HG03135 (cell line): Measurements from ENCODE around the gene STXBP6.

ENCODE experiments used
- ATAC-seq: cut with Tn5 transposase; IDR thresholded peaks from one replicate; pipeline ENCODE4 v1.9.1; 2021; ENCODE audit warnings: mild to moderate bottlenecking, moderate library complexity; ENCODE audit not compliant: unreplicated experiment

The STXBP6 gene

DNA sequence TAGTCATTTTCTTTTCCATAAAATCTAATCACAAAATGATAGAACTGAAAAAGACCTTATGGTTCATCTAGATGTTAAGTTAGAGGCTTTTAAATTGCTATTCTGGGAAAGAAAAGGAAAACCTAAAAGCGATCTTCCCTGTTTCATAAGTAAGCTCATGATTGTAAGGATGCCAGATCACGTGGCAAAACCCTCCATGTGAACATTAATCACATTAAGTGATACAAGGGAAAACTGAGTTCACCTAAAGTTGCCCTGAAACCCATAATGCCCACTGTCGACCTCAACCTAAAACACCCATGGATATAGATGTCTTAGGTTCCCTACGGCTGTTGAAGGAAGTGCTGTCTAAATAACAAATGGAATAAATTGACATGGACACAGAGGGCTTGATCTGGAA is 3.0 kb upstream of the STXBP6 start:
- ATAC-seq: no peak

DNA sequence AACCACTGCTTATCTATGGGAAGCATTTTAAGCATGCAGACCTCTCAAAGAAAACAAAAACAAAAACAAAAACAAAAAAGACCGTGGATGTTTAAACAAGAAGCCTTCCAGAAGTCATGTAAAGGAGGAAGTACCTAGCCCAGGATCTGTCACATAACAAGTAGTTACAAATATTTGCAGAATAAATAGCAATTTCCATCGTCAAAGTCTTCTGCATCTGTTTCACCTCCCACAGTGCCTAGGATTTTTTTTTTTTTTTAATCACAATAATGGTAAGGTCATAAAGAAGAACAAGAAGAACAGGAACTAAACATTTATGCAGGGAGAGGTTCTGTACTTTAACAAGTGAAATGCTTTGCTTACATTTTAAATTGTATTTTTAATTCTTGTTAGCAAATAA is 2.4 kb upstream of the STXBP6 start:
- no peak for ATAC-seq

DNA sequence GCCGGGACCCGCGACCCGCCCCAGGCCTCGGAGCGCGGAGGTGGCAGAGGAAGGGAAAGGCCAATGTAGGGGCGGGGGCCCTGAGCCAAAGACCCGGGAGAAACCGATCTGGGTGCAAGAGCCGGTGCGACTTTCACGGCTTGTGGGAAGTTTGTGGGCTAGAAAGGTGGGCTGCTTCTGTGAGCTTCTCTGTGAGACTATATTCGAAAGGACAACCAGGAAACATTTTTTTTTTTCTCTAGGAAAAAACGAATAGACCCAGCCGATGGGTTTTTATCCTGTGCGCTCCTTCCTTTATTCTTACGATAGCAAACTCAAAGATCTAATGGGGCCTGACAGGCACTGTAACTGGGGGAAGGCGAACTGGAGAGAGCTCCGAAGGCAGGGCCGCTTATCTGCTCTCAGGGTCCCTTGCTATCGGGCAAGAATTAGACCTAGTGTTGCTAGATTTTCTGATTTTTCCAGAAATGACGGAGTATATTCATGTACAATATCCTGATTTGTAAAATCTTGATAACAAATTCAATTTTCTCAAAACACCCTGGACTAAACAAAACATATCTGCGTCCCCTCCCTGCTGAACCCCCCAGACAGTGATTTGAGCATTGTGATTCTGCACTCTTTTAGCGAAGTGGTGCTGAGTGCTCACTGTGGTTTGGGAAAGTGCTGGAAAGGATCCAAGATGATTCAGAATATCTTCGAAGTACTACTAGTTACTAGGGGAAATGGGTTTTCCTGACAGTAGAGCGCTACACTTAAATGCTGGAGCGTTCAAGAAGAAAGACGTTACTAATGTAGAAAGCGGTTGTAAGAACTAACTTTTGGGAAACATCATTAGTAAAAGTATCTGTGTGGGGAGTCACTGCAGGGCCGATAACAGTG is 563 bp upstream of the STXBP6 start:
- no peak for ATAC-seq

DNA sequence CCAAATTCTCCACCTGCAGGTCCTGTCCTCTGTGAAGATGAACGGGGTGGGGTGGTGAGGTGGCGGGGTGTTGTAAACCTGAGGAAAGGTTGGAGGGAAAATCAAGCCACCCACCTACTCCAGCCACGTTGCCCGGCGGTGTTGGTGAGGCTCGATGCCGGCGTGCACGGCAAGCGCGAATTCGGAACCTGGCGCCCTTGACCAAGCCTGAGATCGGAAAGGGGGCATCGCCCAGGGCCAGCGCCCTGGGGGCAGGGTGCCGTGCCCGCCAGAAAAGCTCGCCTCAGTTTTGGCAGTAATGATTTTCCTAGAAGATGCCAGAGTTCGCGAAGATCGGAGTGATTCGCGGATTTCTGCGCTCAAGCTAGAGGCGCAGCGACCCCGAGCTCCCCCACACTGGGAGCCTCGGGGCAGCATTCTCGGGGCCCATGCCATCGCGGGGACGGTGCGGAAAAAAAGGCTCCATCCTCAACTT is 817 bp downstream of the STXBP6 start:
- ATAC-seq: no peak

DNA sequence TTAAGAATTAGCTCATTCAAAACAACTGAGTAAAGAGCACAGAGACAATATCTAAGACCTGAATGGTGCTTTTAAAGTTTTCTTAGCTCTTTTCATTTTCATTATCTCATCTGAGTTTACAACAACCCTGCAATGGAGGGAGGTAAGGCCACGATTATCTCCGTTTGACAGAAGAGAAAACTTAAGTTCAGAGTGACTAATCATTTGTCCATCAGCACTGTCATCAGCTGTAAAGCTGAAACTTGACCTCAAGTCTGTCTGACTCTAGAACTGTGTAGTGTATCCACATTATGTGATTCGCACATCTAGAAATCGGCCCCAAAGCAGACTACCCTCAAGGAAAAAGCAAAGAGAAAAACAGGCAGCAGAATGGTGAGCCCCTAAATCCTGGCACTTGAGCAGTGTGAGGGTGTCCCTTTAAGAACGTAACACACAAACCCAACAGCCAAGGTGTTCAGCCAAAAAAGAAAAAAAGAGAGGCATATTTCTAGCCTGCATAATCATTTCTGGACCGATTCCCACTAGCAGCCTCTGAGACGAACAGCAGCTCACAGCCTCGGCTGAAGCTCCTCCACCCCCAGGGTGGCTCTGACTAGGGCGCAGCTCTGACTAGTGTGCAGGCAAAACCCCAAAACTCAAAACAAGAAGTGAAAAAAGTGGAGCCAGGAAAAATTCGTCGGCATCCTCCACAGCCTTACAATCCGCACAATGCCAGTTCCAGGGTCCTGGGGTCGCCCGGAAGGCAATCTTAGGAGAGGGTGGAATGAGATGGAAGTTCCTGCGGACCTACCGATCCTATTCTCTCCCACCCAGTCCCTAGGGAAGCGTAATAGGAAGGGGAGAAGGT is 1.6 kb downstream of the STXBP6 start:
- ATAC-seq: no peak

DNA sequence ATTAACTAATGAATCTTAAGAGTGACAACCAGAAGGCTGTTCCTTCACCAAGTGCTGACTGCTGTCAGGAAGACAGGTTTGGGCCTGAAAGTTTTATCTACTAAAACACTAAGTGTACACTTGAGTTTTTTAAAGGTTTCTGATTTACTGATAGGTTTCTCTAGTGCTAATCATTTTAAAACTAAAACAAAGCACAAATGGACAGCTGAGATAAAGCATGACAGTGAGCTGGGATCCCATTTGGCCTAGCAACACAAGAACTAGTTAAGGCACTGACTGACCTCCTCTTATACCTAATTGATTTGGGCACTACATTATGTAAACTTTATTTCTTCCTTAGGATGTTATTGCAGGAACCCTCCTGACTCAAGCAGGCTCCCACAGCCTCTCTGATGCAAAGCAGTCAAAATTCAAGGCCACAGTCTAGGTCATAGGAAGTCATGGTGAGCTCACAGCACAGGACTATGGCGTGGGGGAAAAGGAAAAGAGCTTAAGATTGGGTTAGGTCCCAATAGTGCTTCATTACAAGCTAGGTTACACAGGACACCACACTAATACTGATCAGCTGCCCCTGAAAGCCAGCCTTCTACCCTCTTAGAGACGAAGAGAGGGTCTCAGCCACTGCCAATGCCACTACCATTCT is 3.5 kb downstream of the STXBP6 start:
- no peak for ATAC-seq

DNA sequence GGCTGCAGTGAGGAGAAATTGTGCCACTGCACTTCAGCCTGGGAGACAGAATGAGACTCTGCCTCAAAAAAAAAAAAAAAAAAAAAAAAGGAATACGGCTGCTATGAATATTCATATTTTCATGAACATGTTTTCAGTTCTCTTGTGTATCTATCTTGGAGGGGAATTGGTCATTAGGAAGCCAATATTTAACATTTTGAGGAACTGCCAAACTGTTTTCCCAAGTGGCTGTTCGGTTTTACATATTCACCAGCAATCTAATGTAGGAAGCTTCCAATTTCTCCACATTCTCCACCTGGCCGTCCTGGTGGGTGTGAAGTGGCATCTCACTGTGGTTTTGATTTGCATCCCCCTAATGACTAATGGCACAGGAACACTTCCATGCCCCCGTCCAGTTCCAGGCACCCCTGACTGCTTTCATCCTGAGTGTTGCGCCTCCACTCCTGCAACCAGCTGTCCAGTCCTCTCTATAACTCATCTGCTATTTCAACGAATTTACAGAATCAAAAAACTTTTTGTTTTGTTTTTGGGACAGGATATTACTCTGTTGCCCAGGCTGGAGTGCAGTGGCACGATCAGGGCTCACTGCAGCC is 5.7 kb downstream of the STXBP6 start:
- ATAC-seq: no peak

DNA sequence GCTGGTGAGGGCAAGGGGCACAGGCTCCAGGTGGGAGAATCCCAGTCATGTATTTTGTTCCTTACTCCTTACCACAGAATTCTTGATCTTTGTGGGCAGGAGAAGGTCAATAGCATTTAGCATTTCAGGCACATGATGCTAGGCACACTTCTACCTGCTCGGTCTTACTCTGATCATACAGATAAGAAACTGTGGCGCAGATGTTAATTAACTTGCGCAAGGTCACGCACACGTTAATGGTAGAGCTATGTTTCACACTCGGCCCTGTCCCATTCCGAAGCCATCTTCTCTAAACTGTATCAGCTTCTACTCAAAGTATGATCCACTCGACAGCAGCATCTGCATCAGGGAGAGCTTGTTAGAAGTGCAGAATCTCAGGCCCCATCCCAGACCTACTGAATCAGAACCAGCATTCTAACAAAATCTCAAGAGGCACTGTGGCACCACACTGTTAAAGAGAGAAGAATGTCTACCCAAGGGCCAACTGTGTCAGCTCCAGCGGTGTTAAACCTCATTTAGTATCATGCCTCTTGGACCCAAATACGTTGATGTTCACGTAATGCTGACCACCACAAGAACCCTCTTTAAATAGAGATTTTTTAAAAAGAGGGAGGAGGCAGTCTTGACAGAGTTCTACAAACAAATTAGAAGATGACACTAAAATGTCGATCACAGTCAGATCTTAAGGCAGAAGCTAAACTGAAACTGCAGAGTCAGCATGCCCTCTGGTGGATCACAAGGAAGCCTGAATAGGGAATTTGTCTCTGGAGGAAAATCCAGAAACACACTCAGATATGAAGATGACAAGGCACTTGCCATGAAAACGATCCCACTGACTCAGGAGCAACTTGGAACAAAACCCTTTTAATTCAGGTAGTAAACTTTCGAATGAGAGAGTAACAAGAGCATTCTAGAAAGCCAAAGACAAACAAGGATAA is 7.3 kb downstream of the STXBP6 start:
- no peak for ATAC-seq

DNA sequence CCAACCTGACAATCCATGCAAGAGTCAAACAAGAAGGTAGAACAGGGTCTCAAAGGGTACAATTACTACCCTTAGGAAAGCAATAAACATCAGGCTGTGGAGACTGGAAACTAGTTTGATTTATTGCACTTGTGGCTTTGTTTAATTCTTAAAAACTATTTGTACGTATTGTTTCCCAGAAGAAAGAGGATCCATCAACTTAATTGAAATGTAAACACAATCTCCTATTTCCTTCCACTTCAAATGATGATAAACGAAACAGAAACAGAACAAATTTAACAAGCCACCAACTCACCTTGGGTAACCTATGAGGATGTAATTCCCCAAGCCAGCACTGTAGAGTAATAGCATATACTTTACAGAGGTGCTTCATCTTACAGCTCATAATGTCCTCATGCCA is 8.0 kb downstream of the STXBP6 start:
- no peak for ATAC-seq

DNA sequence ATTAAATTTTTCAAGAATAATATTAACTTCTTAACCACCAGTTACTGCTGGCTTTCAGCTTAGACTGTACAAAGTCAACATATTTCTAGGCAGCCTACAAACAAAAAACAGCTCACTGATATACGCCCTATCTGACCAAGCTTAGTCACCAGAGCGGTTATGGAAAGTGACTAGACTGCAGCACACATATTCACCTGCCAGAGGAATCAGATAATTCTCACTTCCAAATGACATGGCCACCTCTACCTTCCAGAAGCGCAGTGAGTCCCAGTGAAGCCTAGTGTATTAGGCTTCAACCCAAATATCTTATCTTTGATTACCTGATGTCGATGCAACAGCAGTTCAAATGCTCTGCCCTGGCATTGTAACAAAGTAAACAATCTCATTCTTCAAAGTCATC is 8.5 kb downstream of the STXBP6 start:
- ATAC-seq: no peak

DNA sequence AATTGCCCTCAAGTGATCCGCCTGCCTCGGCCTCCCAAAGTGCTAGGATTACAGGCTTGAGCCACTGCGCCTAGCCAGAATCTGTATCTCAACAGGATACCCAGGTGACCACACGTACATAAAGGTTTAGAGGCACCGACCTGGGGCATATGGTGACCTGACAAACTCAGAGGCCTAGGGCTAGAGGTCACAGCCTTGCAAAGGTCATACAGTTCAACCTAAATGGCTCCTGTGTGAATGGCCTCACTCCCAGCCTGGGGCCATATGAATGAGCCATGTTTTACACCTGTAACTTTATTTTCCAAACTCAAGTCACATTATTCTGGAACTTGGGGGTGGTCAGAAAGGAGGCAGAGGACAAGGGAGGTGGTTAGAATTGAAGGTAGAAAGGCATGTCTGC is 10.0 kb downstream of the STXBP6 start:
- no peak for ATAC-seq

DNA sequence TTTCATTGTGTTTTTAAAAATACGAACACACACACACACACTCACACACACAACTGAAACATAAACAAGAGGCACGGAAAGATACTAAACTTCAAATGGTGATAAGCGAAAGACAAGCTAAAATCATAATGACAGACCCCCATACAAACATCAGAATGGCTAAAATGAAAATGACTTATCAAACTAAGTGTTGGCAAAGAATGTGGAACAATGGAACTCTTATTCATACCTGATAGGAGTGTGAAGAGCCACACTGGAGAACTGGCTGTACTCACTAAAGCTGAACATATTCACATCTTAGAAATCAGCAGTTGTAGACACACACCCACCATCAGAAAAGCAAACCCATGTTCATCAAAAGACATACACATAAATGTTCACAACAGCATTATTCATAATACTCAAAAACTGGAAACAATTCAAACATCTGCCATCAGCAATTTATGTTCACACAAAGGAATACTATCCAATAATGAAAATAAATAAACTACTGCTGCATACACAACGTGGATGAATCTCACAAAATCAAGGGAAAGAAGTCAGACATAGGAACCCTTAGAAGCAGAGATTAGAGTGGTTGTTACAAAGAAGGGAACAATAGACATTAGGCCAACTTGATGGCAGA is 11.8 kb downstream of the STXBP6 start:
- ATAC-seq: no peak

DNA sequence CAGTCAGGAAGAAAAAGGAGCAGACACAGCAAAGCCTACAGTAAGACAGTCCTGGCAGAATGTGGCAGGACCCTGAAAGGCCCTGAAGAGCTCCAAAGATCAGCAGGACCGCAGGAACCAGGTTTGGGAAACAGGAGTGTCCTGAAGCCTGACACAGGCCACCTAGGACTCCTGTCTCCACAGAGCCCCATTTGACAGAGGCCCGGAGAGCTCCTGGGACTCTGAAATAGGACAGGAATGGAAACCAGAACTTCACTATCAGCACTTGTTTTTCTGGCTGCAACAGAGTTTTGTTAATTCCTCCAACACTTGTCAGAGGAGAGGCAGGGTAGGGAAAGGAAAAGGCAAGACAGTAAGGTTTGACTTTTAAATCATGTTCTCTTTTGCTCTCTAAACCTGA is 12.9 kb downstream of the STXBP6 start:
- no peak for ATAC-seq

DNA sequence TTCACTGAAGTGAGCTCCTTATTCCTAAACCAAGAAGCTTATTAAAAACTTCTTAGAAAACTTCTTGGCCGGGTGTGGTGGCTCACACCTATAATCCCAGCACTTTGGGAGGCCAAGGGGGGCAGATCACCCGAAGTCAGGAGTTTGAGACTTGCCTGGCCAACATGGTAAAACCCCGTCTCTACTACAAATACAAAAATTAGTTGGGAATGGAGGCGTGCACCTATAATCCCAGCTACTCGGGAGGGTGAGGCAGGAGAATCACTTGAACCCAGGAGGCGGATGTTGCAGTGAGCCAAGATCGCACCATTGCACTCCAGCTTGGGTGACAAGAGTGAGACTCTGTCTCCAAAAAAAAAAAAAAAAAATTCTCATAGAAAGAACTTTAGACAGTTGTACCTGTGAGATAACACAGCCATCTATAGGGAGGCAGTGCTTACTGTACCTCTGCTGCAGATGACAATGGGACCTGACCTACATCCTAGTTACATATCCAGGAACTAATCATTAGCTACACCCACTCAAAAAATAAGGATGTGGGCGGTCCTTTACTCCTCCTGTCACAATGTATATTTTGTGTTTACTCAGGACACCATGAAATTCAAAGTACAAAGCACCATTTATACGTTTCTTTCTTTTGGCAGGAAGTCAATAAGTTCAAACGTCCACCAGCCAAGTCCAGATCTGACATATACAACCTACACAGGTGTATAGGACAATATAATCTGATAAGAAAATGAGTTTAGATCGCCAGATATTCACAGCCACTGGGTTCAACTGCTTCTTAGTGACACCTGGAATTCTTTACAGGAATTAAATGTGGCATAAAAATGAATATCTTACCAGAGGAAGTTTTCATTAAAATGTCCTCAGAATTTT is 14.9 kb downstream of the STXBP6 start:
- no peak for ATAC-seq

DNA sequence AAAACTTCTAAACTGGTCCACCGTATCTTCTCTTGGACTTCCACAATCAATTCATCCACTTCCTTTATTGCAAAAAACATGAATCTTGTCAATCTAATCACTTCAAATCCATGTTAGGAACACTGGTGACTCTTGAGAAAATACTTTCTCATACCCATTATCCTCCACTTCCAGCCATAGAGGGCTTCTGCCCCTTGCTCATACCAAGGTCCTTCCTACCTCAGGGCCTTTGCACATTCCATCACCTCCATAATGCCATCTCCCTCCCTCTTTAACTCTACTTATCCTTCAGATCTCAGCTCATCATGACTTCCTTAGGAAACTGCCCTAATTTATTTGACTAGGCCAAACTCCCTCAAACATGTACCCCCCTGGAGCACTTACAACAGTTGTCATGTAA is 16.6 kb downstream of the STXBP6 start:
- no peak for ATAC-seq

DNA sequence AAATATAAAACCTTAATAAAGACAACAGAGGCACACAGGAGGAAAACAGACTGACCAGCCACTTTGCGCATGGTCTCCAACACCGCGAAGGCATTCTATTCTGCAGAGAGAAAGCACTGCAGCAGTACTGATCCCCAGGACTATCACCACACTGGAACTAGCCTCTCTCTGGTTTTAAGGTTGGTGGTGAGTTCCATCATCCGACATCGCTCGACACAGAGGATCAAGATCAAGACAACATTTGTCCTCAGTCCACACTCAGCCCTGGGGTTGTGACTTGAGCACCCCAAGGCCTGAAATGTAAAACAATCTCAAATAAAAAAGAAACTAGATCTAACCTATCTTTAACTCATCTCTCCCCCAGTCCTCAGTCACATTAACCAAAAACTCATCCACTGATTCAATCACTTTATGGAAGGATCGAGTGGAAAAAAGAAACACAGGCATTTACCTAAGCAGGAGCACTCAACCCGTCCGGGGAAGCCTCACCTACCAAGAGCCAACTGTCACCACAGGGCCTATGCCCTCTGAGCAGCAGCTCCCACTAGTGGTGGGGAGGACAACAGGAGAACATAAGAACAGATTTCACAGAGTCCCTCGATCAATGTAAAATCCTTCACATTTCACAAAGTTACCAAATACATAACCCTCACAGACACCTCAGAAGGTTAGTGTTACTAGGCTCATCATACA is 17.7 kb downstream of the STXBP6 start:
- ATAC-seq: no peak

DNA sequence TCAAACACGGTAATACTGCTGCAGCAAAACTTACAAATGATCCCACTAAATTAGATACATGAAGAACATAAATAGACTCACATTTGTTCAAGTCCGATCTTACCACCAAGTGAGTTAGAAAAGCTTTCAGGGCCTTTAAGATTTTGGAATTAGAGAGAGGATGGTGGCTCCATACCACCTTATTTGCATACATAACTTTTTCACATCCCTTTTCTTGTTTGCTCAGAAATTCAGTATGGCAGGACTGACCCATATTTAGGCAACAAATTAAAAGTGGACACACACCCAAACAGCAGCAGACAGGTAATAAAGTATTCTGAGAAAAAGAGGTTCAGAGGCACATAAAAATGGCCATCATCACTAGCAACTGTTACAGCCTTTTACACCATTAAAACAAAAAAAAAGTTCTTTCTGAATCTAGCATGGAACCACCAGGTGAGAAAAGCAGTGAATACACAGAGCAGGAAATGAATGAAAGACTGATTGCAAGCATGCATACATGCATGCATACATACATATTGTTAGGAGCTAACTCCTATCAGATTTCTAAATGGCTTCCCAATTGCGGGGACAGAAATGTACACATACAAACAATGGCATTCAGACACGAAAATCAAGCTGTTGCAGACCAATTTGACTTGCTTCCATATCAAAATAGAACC is 23.3 kb downstream of the STXBP6 start:
- ATAC-seq: peak; percentile 87
